ENCODE results near the gene KNDC1.

Gene KNDC1

GRCh38 chr10:133179128-133179520 lies 19.1 kb downstream of the KNDC1 start:
- DNase-seq: no peak

GRCh38 chr10:133179651-133180050 lies 19.6 kb downstream of the KNDC1 start:
- DNase-seq: no peak

- no peak for DNase-seq
Measured at GRCh38 chr10:133180192-133180964, 20.4 kb downstream of the KNDC1 start.

GRCh38 chr10:133180965-133181639 lies 21.1 kb downstream of the KNDC1 start:
- no peak for DNase-seq

GRCh38 chr10:133182190-133182589 lies 22.2 kb downstream of the KNDC1 start:
- DNase-seq: no peak

GRCh38 chr10:133182791-133183645 lies 23.0 kb downstream of the KNDC1 start:
- no peak for DNase-seq

GRCh38 chr10:133183646-133184378 lies 23.8 kb downstream of the KNDC1 start:
- DNase-seq: no peak

- DNase-seq: no peak
Measured at GRCh38 chr10:133184591-133185244, 24.7 kb downstream of the KNDC1 start.

- no peak for DNase-seq
Measured at GRCh38 chr10:133185421-133185820, 25.4 kb downstream of the KNDC1 start.

- no peak for DNase-seq
Measured at GRCh38 chr10:133185916-133186315, 25.9 kb downstream of the KNDC1 start.

- DNase-seq: no peak
Measured at GRCh38 chr10:133186416-133187090, 26.5 kb downstream of the KNDC1 start.

GRCh38 chr10:133187091-133187905 lies 27.3 kb downstream of the KNDC1 start:
- no peak for DNase-seq

- DNase-seq: no peak
Measured at GRCh38 chr10:133187906-133188681, 28.1 kb downstream of the KNDC1 start.

GRCh38 chr10:133189256-133189655 lies 29.2 kb downstream of the KNDC1 start:
- DNase-seq: no peak

- DNase-seq: no peak
Measured at GRCh38 chr10:133189726-133190125, 29.7 kb downstream of the KNDC1 start.

- DNase-seq: no peak
Measured at GRCh38 chr10:133190225-133190624, 30.2 kb downstream of the KNDC1 start.

GRCh38 chr10:133191651-133192050 lies 31.6 kb downstream of the KNDC1 start:
- no peak for DNase-seq

GRCh38 chr10:133194151-133194550 lies 34.1 kb downstream of the KNDC1 start:
- DNase-seq: no peak

- no peak for DNase-seq
Measured at GRCh38 chr10:133195096-133195495, 35.1 kb downstream of the KNDC1 start.

GRCh38 chr10:133195611-133196010 lies 35.6 kb downstream of the KNDC1 start:
- DNase-seq: no peak

Data from NCI-H2029 treated with DMSO at 0.1 percent for 48 hours (cell line).